Right lobe of liver (tissue), 4 donors: ENCODE data around the gene TSPAN18.

Source experiments
- CTCF ChIP-seq, 4 donors: fragments of 200-600 bp in 3 of 4; fragments of 450-650 bp in 1 of 4; IDR thresholded peaks; one replicate each; pipeline versions ENCODE4 v1.5.1 to v1.8.0; 2016 to 2022; ENCODE audit warnings: antibody characterized with exemption in 4 of 4, mild to moderate bottlenecking in 2 of 4
- POLR2A ChIP-seq: fragments of 450-650 bp; IDR thresholded peaks from one replicate; pipeline ENCODE4 v1.6.1; 2017; ENCODE audit warnings: antibody characterized with exemption, mild to moderate bottlenecking
- donor health status: DM: no; HTN: no; CAD: no.
- donor health status: DM: no; HTN: no; CAD: no.
- donor health status: DM: no; HTN: yes; CAD: no.

GRCh38 chr11:44767421-44767820 is 40.7 kb downstream of the TSPAN18 start:
- TF ChIP-seq CTCF (IDR thresholded peaks at IDR 0.05) = no peak
- no peak for TF ChIP-seq POLR2A
